H1 (cell line): ENCODE results near the gene CXCR4.

Source experiments
- CTCF ChIP-seq, 3 experiments: IDR thresholded peaks; 1 replicate in 2 of 3; 2 replicates in 1 of 3; pipeline versions ENCODE4 v1.5.1 to v1.6.1; 2011; ENCODE audit warnings: low read length in 3 of 3, mild to moderate bottlenecking in 3 of 3, inconsistent platforms in 2 of 3, low read depth in 1 of 3, moderate library complexity in 1 of 3; ENCODE audit not compliant: insufficient read depth in 1 of 3; ENCODE audit errors: control extremely low read depth in 1 of 3
- EP300 ChIP-seq, 2 experiments: IDR thresholded peaks; 1 replicate in 1 of 2; 2 replicates in 1 of 2; pipeline ENCODE4 v1.6.1; 2011 to 2012; ENCODE audit warnings: low read depth in 2 of 2, low read length in 2 of 2, mild to moderate bottlenecking in 2 of 2, borderline replicate concordance in 1 of 2, inconsistent platforms in 1 of 2, moderate library complexity in 1 of 2
- EZH2 ChIP-seq: fragments of 200-600 bp; sonication (generic); IDR thresholded peaks from 2 replicates; pipeline ENCODE4 v1.7.1; 2012; ENCODE audit warnings: low read depth, mild to moderate bottlenecking, moderate library complexity, low read length, inconsistent platforms; ENCODE audit not compliant: severe bottlenecking
- GABPA ChIP-seq: IDR thresholded peaks from 2 replicates; pipeline ENCODE4 v1.6.1; 2011; ENCODE audit warnings: mild to moderate bottlenecking, low read length, moderate library complexity, borderline replicate concordance; ENCODE audit not compliant: insufficient read depth
- HDAC2 ChIP-seq, 2 experiments: fragments of 300-600 bp in 1 of 2; sonication (generic) in 1 of 2; IDR thresholded peaks; 2 replicates each; pipeline ENCODE4 v1.6.1; 2011 to 2012; ENCODE audit warnings: low read depth in 2 of 2, low read length in 2 of 2, mild to moderate bottlenecking in 2 of 2, moderate library complexity in 2 of 2, borderline replicate concordance in 1 of 2, inconsistent platforms in 1 of 2
- JUN ChIP-seq: IDR thresholded peaks from 2 replicates; pipeline ENCODE4 v1.6.1; 2011; ENCODE audit warnings: low read depth, mild to moderate bottlenecking, improper control_type of control experiment, low read length
- NRF1 ChIP-seq: IDR thresholded peaks from 2 replicates; pipeline ENCODE4 v1.6.1; 2011; ENCODE audit warnings: mild to moderate bottlenecking, low read depth, low read length, improper control_type of control experiment
- POLR2A ChIP-seq, 2 experiments: IDR thresholded peaks; 1 replicate in 1 of 2; 2 replicates in 1 of 2; pipeline ENCODE4 v1.6.1; 2011; ENCODE audit warnings: low read depth in 2 of 2, low read length in 2 of 2, mild to moderate bottlenecking in 2 of 2; ENCODE audit errors: control extremely low read depth in 1 of 2
- POLR2AphosphoS5 ChIP-seq: IDR thresholded peaks from 2 replicates; pipeline ENCODE4 v1.6.1; 2011; ENCODE audit warnings: low read depth, low read length
- RXRA ChIP-seq: IDR thresholded peaks from 2 replicates; pipeline ENCODE4 v1.6.1; 2011; ENCODE audit warnings: low read depth, mild to moderate bottlenecking, low read length, moderate library complexity; ENCODE audit not compliant: insufficient read depth
- SP4 ChIP-seq: IDR thresholded peaks from 2 replicates; pipeline ENCODE4 v1.6.1; 2012; ENCODE audit warnings: low read length, inconsistent platforms
- YY1 ChIP-seq: IDR thresholded peaks from 2 replicates; pipeline ENCODE4 v1.6.1; 2011; ENCODE audit warnings: low read depth, mild to moderate bottlenecking, low read length

GRCh38 chr2:136143603-136144451 is 25.9 kb upstream of the CXCR4 start:
- no peak for TF ChIP-seq CTCF (IDR thresholded peaks at IDR 0.05; ENCODE audit: control extremely low read depth in 1 of 3, insufficient read depth in 1 of 3, low read depth in 1 of 3, low read length in 3 of 3)
- no peak for TF ChIP-seq YY1
- TF ChIP-seq RXRA: no peak
- no peak for TF ChIP-seq JUN
- no peak for TF ChIP-seq EZH2
- no peak for TF ChIP-seq EP300 (IDR thresholded peaks at IDR 0.05; ENCODE audit: borderline replicate concordance in 1 of 2, low read depth in 2 of 2, low read length in 2 of 2)
- no peak for TF ChIP-seq POLR2AphosphoS5
- TF ChIP-seq NRF1: no peak
- TF ChIP-seq POLR2A (IDR thresholded peaks at IDR 0.05; ENCODE audit: control extremely low read depth in 1 of 2, low read depth in 2 of 2, low read length in 2 of 2): no peak
- TF ChIP-seq SP4: no peak
- no peak for TF ChIP-seq HDAC2 (IDR thresholded peaks at IDR 0.05; ENCODE audit: borderline replicate concordance in 1 of 2, low read depth in 2 of 2, low read length in 2 of 2)
- no peak for TF ChIP-seq GABPA
